Epithelial cell of prostate (primary cell): ENCODE data around the gene GRM3.

ENCODE experiments used
- DNase-seq: peaks from one replicate; pipeline ENCODE4 v3.0.0-alpha.2; 2011; ENCODE audit warnings: low read depth, low spot score
- H3K27ac ChIP-seq: fragments of 450-650 bp; 2 replicates; pipeline ENCODE4 v1.5.1; 2017; ENCODE audit warnings: mild to moderate bottlenecking

Gene GRM3

DNA sequence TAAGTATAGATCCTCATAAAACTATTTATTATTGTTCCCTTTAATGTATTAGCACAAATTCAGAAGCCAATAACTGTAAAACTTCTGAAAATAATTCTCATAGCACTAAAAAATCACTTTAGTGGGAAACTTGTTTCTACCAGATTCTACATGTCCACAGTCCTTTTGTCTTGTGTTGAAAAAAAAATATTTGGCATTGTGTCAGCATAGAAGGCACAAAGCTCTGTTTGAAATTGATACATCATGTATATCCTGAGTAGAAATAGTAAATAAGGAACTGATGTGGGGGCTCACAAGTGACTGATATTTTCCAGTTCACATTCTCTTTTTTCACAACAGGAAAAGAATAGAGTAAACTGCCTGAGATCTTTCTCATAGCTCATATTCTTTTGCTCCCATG lies 134.6 kb downstream of the GRM3 start:
- no peak overlapping the region for H3K27ac ChIP-seq
- no peak for DNase-seq

DNA sequence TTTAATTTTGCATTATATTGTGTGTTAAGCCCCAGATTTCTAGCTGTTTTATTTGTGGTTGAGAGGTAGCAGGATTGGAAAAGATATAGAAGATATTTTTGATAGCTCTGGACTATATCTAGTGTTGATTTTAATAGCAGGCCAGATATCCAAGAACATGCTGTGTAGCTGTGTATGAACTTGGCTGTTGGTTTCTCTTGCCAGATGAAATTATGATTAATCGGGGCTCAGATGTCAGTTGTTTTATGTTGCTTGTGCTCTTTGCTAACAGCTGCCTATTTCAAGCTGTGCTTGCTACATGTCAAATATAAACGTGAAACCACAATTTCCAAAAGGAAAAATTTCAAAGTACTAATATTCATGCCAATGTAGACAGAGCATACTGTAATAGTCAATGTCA lies 141.1 kb downstream of the GRM3 start:
- no peak for DNase-seq
- no peak overlapping the region for H3K27ac ChIP-seq

DNA sequence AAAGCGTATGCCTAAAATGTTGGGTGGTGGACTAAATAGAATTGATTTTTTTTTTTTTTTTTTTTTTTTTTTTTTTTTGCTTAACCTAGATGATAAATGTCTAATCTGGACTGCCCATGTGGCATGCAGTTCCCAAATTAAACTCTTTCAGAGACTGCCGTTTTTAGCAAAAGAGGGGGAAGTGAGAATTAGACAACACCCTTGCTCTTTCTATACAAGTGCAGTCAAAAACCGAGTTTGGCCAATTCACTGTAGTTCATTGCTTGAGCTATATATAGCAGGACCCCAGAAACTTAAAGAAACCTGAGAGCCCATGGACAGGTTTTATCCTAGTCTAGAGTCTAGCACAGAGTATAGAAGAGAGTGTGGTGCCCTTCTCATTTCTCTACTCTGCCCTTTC lies 141.9 kb downstream of the GRM3 start:
- no peak overlapping the region for H3K27ac ChIP-seq
- no peak for DNase-seq

DNA sequence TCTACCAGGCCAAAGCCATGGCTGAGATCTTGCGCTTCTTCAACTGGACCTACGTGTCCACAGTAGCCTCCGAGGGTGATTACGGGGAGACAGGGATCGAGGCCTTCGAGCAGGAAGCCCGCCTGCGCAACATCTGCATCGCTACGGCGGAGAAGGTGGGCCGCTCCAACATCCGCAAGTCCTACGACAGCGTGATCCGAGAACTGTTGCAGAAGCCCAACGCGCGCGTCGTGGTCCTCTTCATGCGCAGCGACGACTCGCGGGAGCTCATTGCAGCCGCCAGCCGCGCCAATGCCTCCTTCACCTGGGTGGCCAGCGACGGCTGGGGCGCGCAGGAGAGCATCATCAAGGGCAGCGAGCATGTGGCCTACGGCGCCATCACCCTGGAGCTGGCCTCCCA lies 142.7 kb downstream of the GRM3 start:
- DNase-seq = no peak
- H3K27ac ChIP-seq = no peak overlapping the region

DNA sequence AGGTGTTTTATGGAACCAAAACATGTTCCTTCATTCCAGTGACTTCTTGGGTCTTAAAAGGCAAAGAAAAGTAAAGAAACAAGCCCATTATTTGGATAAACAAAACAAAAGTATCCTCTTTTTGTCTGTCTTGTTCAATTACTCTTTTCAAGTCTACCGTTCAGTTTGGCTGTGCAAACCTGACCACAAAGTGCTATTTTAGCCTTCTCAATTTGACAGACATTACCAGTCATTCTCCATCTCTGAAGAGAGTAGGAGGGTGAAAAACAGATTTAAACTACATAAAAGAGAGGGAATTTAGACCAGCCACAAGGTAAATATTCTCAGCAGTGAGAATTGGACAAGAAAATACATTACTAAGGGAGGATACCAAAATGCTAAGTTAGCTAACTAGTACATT lies 145.2 kb downstream of the GRM3 start:
- no peak for DNase-seq
- H3K27ac ChIP-seq = no peak overlapping the region

DNA sequence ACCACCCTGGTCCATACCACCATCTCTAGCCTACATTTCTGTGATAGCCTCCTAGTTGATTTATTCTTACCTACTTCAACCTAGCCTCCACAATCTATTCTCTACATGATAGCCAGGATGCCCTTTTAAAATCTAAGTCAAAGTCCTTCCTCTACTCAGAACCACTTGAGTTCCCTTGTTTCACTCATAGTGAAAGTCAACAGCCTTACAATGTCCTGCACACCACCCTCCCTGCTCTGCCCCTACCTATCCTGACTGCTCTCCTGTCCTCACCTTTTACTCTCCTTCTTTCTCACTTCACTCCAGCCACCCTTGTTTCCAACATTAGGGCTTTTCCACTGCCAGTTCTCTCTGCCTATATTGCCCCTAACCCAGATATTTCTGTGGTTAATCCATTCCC lies 146.7 kb downstream of the GRM3 start:
- no peak overlapping the region for H3K27ac ChIP-seq
- DNase-seq = no peak

DNA sequence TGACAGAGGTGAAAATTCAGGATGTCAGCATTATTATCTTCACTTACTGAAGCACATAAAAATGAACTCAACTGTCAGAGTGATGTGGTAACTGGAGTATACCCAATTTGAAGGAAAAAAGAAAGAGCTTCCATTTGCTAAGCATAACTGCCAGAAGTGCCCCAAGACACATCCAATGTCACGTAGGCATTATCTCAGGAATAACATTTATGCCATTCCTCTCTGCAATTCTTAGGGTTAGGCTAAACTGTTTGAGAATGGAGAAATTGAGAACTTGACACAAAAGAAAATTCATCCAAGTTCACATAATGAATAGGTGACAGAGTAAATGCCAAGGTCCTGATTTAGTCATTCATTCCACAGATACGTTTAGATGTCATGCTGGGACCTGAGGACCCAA lies 148.6 kb downstream of the GRM3 start:
- no peak for DNase-seq
- no peak overlapping the region for H3K27ac ChIP-seq

DNA sequence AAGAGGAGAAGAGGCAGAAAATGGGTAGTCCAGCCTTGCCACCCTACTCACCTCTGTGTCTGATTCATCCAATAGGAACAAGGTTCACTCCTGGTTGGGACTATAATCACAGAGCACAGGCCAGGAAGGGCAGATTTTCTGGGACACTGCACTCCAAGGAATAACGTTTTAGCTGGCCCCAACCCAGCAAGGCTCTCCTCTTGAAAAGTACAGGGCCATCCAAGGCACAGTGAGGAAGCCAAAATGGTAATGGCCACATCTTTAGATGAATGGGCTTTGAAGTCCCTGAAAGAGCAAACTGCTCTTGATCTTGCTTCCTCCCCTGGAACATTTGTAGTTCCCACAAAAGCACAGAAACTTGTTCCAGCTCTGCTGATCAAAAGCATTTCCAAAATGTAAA lies 149.4 kb downstream of the GRM3 start:
- no peak overlapping the region for H3K27ac ChIP-seq
- DNase-seq = no peak

DNA sequence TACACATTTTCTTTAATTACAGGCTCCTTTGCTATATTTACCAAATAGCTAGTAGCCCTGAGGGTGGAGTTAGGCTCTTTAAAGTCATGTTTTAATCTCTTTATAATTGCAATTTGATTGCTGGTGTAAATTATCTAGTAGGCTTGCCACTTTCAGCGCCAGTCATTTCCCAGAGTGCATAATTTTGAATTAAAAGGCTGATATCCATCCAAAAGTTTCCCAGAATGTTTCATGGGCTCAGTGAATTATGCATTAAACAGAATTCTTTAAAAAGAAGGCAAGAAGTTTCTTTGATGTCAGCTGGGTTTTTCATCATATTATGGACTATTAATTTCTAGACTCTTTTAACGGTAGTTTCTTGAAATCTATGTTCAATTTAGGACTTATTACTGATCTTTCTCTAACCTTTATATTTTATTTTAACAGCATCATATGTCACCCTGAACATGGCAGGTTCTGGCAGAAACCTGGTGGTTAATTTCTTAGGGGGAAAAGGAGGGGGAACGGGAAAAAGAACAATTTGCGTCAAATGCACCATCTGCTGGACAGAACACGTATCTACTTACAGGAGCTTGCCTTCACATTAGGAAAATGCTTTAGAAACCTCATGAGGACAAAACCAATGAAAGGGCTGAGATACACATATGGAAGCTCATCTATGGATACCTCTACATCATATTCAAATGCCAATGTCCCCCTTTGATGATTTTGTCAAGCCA lies 171.1 kb downstream of the GRM3 start:
- no peak overlapping the region for H3K27ac ChIP-seq
- DNase-seq = no peak

DNA sequence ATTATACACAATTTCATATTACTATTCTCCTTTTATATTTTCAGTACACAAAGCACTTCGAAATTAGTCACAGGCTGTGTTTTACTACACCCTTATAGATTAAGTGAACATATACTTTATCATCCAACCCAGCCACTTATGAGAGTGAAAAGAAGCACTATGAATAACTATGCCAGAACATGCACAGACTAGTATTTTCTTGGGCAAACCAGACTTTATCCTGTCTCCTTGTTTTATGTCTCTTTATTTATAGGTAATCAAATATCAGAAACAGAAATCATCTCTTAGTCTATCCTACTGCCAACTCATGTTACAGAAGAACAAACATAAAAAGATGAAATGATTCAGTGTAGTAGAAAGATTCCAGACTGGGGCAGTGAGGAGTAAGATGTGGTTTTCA lies 171.8 kb downstream of the GRM3 start:
- peak; percentile 40 for DNase-seq
- H3K27ac ChIP-seq = no peak overlapping the region

DNA sequence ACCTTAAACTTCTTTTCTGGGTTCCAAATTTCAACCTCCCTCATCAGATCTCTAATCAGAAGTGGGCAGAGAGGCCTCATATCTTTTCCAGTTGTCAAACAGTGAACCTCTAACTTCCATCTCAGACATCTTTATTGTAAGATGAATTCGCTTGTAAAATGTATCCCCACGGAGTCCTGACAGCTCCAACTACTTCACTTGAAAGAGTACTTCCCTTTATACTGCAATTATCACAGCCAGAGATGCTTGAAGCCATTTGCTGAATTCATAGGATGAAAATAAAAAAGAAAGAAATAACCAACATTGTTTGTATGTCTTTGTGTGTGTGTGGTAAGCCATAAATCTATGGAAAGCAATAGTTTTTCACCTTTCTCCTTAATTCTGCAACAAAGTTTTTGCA lies 175.2 kb downstream of the GRM3 start:
- H3K27ac ChIP-seq = no peak overlapping the region
- no peak for DNase-seq

DNA sequence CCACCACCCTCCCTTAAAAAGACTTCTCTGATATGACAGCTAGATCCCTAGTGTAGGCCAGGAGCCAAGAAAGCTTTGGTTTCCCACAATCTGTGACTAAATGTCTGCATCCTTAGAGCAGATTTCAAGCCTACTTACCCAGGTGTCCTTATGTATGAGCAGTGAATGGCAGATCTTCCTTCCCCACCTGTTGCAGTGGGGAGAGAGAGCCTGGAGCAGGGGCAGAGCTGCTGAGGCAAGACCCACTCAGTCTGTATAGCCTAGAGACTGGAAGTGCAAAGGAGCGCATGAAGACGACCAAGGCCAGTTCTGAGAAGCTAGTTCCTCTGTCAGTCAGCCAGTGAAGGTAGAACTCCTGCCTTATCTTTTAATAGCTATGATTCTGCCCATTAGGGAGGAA lies 180.1 kb downstream of the GRM3 start:
- no peak for DNase-seq
- no peak overlapping the region for H3K27ac ChIP-seq

DNA sequence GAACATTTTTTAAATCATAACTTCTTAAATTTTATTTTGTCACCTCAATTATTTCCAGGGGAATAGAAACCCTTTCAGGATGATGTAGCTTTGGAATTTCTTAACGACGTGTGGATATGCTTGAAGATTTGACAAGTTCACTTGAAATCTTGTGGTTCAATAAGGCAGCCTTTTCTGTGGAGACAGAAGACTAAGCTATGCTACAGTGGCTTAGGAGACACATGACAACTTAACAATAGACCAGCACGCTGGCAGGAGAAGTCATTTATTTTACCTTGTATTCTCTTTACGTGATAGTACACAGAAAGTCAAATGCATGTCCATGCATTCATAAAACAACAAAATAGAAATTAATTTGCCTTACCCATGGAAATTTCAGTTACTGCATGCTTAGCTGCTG lies 181.6 kb downstream of the GRM3 start:
- no peak for DNase-seq
- H3K27ac ChIP-seq = no peak overlapping the region

DNA sequence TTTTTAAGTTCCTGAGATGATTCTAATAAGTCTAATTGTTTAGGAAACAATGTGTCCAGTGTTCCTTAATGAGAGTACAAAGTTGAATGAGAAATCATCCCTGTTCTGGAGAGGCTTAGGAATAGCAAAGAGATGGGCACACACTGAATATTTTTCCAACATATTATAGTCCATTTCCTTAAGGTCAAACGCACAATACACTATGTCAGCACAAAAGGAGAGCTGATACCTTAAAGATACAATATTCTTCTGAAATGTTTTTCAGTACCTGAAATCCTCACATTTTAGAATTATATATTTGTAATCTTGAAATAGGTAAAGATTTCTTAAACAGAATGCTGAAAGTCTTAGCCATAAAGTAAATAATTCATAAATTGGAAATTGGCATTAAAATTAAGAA lies 183.2 kb downstream of the GRM3 start:
- H3K27ac ChIP-seq = no peak overlapping the region
- DNase-seq = no peak

DNA sequence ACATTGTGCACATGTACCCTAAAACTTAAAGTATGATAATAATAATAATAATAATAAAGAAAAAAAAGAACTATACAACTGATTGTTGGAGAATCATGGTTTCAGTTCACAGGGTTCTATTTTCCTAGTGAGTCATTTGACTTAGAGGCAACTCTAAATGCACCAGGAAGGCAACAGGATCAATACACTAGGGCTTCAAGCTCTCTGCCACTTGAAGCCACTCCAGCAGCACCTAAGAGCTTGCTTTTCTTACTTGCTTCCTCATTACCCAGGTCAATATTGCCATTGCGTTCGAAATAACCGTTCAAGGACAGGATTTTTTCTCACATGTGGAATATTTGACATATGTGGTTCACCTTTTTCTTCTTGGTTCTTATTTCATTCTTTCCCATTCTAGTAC lies 189.7 kb downstream of the GRM3 start:
- no peak for DNase-seq
- no peak overlapping the region for H3K27ac ChIP-seq

DNA sequence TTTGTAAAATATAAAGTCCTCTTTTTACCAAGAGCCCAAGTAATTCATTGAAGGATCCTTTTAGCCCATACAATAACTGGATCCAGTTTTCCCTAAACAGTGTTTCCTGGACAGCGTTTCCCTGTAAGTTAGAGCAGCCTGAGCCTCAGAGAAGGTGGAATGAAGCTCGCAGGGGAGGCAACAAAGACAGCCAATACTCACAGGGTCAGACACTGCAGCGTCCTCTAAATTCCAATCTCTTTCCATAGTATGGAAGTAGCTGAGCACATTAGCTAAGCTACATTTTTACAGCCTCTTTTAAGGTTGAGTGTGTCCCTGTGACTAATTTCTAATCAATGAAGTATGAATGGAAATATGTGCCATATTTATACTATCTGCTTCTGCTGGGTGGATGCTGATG lies 193.5 kb downstream of the GRM3 start:
- DNase-seq = no peak
- no peak overlapping the region for H3K27ac ChIP-seq

DNA sequence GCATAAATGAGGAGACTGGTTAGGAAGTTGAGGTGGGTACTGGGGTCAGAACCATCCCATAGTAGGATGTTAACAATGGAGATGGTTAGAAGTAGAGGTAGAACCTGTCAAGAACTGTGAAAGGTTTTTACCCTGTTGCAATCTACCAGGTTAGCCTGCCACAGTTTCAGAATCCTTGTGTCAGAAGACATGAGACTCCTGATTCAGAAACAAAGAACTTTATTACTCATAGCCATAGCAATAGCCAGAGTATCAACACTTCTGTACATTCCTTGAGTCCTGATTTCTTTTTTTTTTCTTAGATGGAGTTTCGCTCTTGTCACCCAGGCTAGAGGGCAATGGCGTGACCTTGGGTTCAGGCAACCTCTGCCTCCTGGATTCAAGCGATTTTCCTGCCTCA lies 200.9 kb downstream of the GRM3 start:
- DNase-seq = no peak
- H3K27ac ChIP-seq = no peak overlapping the region

DNA sequence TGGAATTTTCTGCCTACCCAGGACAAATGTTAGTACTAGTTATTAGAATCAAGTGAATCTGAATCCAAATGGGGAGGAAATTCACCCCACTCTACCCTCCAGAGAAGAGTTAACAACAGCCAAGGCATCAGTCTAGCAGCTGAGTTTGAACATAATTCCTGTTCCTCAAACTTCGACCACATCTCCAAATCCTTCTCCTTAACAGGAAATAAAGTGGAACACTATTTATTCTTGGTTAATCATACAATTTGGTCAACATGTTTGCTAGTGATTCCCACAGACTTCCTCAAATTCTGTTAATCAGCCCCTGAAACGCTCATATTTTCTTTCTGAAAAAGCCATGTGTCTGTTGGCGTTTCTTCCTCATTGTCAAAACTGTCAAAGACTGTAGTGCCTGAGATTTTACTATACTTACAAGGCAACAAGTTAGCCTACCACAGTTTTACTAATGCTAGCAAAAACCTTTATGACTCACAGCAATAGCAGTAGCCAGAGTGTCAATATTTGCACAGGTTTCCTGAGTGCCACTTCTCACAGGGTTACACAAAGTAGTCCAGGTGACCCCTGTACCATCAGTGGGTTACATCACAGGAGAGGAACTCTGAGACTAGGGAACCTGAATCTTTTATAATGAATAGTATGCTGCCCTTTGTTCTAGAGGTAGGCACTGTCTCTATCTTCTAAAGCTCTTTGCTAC lies 202.9 kb downstream of the GRM3 start:
- DNase-seq = no peak

DNA sequence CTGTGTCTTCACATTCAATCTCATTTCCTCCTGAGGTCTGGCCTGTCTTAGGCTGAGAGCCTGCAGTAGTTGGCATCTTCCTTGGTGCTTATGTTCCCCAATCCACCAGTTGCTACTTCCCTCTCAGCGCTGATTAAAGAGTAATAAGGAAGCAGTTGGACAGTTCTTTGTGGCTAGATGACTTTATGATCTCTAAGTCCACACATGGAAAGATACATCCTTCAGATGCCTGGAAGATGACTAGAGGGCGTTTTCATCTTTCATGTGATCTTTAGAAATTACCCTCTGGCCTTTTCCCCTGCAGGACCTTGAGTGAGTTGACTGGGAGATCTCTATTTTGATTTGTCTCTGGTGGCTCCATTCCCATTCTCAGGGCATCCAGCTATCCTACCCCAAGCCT lies 204.5 kb downstream of the GRM3 start:
- H3K27ac ChIP-seq = no peak overlapping the region
- DNase-seq = no peak

More for the DNA sequence above, 202.9 kb downstream of the GRM3 start:
- H3K27ac ChIP-seq = no peak overlapping the region

DNA sequence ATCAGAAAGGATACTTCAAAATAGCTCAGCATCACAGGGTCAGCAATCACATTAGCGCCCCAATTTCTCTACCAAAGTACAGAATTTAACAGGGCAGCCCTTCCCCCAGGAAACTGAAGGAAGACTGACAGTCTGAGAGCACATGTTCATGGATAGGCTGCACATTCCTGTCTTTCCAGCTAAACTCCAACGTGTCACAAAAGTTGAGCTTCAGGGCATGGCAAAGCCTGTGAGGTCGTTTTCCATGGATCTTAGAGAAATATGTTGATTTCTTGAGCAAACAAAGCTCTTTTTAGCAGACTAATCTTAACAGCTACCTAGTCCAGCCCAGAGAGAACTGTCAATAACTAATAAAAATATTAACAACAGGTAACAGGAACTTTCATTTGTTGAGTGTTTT lies 207.9 kb downstream of the GRM3 start:
- no peak overlapping the region for H3K27ac ChIP-seq
- DNase-seq = no peak

DNA sequence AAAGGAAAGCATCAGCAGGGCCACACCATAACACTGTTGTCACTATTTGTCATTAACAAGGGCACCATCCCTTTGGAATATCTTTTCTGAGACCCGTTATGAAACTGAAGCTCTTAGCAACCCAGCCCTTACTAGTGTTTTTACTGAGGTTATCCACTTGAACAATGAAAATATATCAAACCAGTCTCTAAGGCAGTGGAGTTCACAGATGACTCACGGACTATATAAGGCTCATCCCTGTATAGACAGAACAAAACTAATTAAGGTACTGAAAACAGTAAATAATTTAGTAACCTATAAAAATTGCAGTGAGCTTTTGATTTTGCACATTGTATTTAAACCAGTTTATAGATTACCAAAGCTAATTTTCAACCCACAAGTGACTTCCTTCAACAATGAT lies 219.7 kb downstream of the GRM3 start:
- H3K27ac ChIP-seq = no peak overlapping the region
- no peak for DNase-seq

DNA sequence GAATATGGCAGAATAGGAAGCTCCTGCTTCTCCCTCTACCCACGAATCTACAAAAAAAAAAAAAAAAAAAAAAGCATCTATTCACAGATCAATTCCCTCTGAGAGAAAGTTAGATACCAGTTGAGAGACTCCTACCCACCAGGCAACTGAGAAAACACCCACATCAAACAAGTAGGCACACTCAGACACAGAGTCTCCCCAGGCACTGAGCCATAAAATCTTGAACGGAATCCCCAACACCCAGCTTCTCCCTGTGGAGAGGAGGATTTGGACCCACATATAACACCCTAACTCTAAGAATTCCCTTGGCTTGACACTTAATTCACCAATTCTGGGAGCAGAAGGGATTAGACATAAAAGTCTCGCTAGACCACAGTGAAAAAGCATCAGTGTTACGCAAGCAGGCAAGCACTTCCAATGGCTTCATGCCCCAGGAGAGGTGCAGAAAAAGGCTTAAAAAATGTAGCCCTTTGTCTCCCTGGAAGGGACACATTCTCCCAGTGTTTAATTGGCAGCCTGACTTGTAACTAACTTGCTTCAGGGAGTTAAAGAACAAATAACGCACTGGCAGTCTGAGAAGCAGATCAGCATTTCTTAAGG lies 223.6 kb downstream of the GRM3 start:
- H3K27ac ChIP-seq = no peak overlapping the region
- DNase-seq = no peak
